ENCODE results near the gene MAP3K13.

DNA sequence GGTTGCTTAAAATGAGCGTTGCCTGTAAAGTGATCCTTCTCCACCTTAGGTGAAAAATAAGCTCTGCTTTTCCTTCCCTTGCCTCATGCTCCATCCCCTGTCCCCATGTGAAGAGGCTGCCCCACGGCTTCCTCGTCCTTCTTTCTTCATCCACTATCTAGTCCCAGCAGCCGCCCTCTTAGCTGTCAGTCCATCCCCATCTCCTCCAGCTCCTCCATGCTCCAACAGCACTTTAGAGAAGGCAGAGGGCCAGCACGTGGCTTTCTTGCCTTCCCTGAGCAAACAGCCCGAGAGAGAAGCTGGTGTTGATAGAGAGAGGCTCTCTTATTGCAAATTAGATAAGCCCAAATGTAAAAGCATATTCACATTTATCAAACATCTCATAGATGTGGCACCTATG, 144.9 kb downstream of the MAP3K13 start:
- TF ChIP-seq, protein P1, sequence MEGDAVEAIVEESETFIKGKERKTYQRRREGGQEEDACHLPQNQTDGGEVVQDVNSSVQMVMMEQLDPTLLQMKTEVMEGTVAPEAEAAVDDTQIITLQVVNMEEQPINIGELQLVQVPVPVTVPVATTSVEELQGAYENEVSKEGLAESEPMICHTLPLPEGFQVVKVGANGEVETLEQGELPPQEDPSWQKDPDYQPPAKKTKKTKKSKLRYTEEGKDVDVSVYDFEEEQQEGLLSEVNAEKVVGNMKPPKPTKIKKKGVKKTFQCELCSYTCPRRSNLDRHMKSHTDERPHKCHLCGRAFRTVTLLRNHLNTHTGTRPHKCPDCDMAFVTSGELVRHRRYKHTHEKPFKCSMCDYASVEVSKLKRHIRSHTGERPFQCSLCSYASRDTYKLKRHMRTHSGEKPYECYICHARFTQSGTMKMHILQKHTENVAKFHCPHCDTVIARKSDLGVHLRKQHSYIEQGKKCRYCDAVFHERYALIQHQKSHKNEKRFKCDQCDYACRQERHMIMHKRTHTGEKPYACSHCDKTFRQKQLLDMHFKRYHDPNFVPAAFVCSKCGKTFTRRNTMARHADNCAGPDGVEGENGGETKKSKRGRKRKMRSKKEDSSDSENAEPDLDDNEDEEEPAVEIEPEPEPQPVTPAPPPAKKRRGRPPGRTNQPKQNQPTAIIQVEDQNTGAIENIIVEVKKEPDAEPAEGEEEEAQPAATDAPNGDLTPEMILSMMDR (IDR thresholded peaks at IDR 0.05) = no peak
- TF ChIP-seq POLR2A (IDR thresholded peaks at IDR 0.05) = no peak

All from sigmoid colon (tissue), 3 donors.